SK-N-SH (cell line): ENCODE results near the gene PRLR.
"Not testable (repeated sequence)": the region's sequence is repeated elsewhere in the genome, so short reads cannot be mapped to it uniquely, and the experiment has no call there.

Source experiments
- GATA2 ChIP-seq: sonication (generic); formaldehyde crosslinking; IDR thresholded peaks from 2 replicates; pipeline ENCODE4 v1.5.0; 2020; ENCODE audit warnings: mild to moderate bottlenecking, missing genetic modification reagents
- TF ChIP-seq, protein P1 (sequence below): fragments of 200-600 bp; sonication (generic); IDR thresholded peaks from 2 replicates; pipeline ENCODE4 v1.6.1; 2017; ENCODE audit warnings: antibody characterized with exemption, mild to moderate bottlenecking, moderate library complexity

DNA sequence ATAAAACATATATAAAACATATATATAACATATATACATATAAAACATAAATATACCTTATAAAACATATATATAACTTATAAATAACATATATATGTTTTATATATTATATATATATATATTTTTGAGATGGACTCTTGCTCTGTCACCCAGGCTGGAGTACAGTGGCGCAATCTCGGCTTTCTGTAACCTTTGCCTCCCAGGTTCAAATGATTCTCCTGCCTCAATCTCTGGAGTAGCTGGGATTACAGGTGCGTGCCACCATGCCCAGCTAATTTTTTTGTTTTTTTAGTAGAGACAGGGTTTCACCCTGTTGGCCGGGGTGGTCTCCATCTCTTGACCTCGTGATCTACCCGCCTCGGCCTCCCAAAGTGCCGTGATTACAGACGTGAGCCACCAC lies 128.6 kb downstream of the PRLR start:
- TF ChIP-seq GATA2: not testable (repeated sequence)
- TF ChIP-seq, protein P1, sequence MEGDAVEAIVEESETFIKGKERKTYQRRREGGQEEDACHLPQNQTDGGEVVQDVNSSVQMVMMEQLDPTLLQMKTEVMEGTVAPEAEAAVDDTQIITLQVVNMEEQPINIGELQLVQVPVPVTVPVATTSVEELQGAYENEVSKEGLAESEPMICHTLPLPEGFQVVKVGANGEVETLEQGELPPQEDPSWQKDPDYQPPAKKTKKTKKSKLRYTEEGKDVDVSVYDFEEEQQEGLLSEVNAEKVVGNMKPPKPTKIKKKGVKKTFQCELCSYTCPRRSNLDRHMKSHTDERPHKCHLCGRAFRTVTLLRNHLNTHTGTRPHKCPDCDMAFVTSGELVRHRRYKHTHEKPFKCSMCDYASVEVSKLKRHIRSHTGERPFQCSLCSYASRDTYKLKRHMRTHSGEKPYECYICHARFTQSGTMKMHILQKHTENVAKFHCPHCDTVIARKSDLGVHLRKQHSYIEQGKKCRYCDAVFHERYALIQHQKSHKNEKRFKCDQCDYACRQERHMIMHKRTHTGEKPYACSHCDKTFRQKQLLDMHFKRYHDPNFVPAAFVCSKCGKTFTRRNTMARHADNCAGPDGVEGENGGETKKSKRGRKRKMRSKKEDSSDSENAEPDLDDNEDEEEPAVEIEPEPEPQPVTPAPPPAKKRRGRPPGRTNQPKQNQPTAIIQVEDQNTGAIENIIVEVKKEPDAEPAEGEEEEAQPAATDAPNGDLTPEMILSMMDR: not testable (repeated sequence)
